Sciatic nerve (tissue), 2 donors: ENCODE results near the gene SNRNP70. TPM values are rescaled to one million over a fixed set of nuclear protein-coding genes. Genes with fewer than 3 reads are reported as not detected.
"Not testable (repeated sequence)": the region's sequence is repeated elsewhere in the genome, so short reads cannot be mapped to it uniquely, and the experiment has no call there.

Experiments
- ATAC-seq: fragments of 200-7000 bp; cut with Tn5 transposase; one replicate; pipeline ENCODE4 v1.9.1; 2020; ENCODE audit warnings: mild to moderate bottlenecking, moderate library complexity
- DNase-seq: peaks from one replicate; pipeline ENCODE4 v3.0.0-alpha.2; 2020; ENCODE audit warnings: low spot score
- intact Hi-C: fragments of 100-400 bp; cut with DNase I; formaldehyde crosslinking; loops from one replicate; pipeline ENCODE4 v1.14.2; 2022
- total RNA-seq: library from RNA; stranded (reverse); fragmentation: NEBNext Ultra II Directional; extraction: Animal tissue kit (Norgen Biotek cat#: 25700); gene quantifications from one replicate; pipeline ENCODE4 v1.2.1, GENCODE V29; 2021
- donor health status: DM: no; HTN: no; CAD: no.
- donor health status: DM: no; HTN: no; CAD: no.

The SNRNP70 gene
- total RNA-seq, 1 donor from 2014 or later: 299 TPM

DNA sequence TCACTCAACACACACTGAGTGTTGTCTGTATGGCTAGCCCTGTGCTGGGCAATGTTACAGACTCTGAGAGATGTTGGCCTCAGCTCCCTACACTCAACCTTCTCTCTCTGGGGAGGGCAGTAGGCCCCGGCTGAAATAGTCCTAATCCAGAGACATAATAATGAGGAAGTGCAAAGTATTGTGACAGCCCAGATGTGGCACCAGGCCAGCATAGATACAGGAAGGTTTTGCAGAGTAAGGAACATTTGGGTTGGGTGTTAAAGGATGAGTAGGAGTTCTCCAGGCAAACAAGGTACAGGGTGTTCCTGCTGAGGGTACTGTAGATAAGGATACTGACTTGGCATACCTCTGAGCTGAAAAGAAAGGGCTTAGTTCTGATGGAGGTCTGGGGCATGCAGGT lies 31.3 kb downstream of the SNRNP70 start:
- DNase-seq (peak; percentile 64), ATAC-seq (no peak)
- intact Hi-C loops: no loop called here

DNA sequence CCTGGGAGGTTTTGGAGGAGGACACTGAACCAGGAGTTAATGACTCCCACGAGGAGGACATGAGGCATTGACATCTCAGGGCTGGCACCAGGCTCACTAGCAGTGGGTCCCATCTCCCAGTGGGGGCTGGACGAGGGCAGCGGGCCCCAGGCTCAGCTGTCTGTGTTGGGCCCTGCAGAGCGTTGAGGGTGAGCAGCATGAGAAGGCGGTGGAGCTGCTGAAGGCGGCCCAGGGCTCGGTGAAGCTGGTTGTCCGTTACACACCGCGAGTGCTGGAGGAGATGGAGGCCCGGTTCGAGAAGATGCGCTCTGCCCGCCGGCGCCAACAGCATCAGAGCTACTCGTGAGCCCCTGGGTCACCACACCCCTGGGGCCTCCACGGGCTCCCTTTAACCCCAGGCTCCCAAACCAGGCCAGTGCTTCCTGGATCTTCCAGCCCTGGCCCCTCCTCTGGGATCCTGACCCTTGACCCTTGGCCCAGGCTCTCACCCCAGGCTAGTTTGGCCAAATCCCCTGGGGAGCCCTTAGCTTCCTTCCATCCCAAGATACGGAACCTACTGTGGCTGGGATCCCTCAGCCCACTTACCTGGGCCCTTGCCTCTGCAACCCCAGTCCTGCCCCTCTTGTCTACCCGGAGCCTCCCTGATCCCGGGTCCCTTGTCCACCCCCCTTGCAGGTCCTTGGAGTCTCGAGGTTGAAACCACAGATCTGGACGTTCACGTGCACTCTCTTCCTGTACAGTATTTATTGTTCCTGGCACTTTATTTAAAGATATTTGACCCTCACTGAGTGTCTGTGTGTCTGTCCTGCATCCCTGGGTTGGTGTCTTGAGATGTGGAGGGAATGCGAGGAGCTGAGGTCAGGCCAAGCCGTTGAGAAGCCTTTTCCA lies 32.7 kb downstream of the SNRNP70 start:
- ATAC-seq (no peak), DNase-seq (peak; percentile 61)
- intact Hi-C loops: no loop called here

DNA sequence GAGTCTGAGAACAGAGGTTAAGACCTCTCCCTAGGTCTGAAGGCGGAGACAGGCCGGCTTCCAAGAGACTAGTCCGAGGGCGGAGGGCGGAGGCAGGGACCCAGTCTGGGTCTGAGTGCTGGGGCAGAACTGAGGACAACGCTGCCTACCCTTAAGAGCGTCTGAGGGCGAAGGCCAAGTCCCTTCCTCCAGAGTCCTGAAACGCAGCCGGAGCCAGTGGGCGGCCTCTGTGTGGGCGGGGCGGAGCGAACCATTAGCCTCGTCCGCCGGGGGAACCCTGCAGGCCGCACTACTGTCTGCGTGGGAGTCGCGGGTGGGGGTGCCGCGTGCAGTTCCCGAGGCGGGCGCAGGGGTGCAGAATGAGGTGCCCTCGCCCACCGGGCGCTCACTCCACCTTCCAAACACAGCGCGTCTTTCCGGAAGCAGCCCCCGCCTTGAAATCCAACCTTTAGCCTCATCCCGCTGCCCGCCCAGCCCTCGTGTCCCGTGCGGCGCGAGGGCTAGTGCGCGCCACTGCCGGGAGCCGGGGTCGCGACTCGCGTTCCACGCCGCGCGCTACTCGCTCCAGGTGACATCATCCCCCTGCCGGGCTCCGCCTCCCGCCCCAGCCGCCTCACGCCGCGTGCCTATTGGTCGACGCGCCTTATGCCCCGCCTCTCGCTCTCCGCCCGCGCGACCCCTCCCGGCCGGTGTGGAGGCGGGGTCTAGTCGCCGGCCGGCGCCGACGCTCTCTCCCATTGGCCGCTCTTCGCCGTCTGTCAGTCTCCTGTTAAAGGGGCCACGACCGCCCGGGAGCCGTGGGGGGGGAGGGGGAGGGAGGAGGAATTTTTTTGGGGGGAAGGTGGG lies 33.5 kb downstream of the SNRNP70 start, which contains the start of gene C19orf73:
Gene C19orf73, minus strand, starts transcription at position 579 of the 846 bp plus-strand sequence. Its CDS starts 121 bp downstream, at position 458.
- intact Hi-C loops: no loop called here
- ATAC-seq: peak; percentile 95
- DNase-seq: peak; percentile 97

DNA sequence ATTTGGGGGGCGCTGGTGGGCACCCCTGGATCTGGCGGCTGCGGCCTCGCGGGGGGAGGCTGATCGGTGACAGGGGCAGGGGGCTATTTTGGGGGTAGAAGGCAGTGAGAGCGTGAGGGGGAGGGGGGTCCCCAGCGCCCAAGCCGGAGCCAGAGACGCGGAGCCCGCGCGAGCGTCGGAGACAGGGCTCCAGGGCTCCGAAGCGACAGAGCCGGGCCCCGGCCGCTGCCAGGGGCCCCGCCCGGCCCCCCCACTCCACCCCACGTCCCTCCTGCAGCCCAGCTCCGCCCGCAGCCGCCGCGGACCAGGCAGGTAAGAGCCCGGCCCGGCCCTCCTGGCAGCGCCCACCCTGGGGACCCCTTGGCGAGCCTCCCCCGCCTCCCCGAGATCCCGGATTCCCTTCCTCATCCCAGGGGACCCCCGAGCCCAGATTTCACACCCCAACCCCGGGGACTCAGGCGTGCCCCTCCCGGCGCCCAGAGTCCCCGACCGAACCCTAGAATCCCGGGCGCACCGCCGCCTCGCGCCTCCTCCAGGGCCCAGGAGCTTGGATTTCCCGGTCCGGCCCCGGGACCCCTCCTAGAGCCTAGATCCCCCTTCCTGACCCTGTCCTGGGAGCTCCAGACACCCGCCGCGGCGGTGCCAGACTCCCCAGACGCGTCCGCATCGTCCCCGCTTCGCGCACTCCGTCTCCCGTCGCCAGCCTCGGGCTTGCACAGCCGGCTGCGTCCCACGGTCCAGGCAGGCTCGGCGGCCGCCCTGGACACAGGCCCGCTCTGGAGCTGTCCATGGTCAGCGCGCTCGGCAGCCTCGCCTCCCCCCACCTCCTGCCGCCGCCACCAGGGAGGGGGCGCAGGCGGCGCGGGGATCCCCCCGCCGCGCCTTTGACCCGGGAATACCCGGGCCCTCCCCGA lies 34.4 kb downstream of the SNRNP70 start, which contains the start of gene PPFIA3:
Gene PPFIA3, plus strand, starts transcription at position 134 of the 914 bp plus-strand sequence. CDS start 8,330 bp downstream, outside the sequence.
- ATAC-seq (peak; percentile 52), DNase-seq (peak; percentile 82)
- intact Hi-C loops: no loop called here

DNA sequence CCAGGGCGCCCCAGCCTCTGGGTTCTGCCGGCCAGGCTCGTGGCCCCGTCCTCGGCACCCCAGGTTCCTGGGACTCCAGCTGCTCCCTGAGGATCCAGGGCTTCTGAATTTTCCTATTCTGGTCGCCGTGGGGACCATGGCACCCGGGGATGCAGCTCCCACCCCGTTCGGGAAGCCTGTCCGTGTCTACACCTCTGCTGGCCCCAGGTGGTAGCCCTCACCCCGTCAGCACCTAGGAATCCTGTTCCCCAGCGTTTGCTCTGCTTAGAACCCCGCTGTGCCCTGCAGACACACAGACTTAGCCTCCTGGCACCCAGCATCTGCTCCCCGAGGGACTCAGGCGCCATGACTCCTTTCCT lies 35.1 kb downstream of the SNRNP70 start:
- DNase-seq: no peak
- no peak for ATAC-seq
- intact Hi-C loops: no loop called here

DNA sequence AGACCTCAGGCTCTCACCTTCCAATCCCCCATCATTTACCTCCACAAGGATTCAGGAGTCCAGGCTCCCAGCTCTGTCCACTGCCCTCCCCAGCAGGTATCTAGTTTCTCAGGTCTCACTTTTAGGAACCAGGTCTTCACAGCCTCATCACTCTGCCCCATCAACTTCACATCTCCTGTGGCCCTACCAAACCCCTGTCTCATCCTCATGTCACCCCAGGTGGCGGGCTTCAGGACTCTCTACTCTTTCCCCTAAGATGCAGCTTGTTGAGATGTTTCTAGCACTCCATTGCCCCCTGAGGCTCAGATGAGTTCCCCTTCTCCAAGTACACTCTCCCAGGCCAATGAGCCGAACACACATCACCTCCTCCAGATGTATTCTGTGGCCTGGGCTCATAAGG lies 35.6 kb downstream of the SNRNP70 start:
- ATAC-seq (no peak), DNase-seq (no peak)
- intact Hi-C loops: no loop called here

DNA sequence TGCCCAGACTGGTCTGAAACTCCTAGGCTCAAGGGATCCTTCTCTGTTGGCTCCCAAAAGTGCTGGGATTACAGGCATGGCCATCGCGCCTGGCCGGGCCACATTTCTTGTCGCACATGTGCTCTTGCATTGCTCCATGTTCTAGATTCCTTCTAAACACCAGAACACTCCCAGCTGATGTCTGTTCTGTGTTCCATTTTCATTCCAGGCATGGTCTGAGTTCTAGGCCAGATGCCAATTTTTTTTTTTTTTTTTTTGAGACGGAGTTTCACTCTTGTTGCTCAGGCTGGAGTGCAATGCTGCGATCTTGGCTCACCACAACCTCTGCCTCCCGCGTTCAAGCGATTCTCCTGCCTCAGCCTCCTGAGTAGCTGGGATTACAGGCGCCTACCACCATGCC lies 36.6 kb downstream of the SNRNP70 start:
- DNase-seq, intact Hi-C loops, ATAC-seq: not testable (repeated sequence)

DNA sequence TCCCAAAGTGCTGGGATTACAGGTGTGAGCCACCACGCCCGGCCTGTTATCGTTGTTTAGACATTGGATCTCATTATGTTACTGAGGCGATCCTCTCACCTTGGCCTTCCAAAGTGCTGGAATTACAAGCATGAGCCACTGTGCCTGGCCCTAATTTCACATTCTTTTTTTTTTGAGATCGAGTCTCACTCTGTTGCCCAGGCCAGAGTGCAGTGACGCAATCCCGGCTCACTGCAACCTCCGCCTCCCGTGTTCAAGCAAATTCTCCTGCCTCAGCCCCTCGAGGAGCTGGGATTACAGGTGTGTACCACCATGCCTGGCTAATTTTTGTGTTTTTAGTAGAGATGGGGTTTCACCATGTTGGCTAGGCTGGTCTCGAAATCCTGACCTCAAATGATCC lies 38.0 kb downstream of the SNRNP70 start:
- DNase-seq, intact Hi-C loops, ATAC-seq: not testable (repeated sequence)

DNA sequence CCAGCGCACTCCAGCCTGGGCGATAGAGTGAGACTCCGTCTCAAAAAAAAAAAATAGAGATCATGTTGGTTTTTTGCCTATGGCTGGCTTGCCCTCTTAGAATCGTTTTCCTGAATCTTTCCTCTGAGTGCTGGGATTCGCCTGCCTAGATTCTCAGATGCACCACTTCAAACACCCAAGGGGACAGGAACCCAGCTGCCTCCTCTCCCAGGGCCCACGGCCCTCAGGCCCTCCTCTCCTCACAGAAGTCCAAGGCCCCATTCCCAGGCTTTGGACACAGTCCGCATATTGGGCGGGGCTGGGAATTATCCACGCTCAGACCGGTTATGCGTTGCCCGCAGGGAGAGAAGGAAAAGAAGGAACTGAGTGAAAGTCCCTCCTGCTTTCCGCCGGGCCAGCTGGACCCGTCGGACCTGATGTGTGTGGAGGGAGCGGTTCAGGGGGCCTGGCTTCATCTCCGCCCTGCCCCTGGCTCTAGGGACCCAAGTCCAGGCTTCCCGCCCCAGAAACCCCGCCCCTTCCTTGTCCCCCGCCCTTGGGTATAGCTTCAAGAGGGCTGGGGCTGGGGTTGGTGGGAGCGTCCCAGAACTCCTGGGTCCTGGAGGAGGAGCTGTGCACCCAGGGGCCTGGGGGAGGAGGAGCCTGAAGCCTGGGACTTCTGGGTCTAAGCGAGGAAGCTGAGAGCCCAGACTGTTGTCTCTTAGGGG lies 39.9 kb downstream of the SNRNP70 start:
- intact Hi-C loops: no loop called here

DNA sequence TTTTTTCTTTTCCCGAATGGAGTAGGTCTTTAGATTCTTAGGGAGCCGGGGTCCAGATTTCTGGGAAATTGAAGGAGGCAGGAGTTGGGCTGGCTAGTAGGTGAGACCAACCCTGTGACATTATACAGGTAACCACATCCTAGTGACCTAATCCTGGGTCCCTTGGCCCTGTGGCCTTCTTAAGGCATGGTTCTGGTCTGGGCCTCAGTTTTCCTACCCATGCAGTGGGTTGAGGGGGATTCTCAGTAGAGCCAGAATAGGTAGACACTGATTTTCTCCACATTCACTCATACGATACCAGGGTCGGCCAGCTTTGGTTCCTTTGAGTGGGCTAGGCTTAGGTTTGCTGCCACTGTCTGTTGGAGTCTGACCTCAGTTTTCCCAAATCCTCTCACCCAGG lies 41.3 kb downstream of the SNRNP70 start:
- ATAC-seq (no peak), DNase-seq (no peak)
- intact Hi-C loops: no loop called here

More for the DNA sequence above, 39.9 kb downstream of the SNRNP70 start:
- no peak for ATAC-seq
- DNase-seq: no peak

DNA sequence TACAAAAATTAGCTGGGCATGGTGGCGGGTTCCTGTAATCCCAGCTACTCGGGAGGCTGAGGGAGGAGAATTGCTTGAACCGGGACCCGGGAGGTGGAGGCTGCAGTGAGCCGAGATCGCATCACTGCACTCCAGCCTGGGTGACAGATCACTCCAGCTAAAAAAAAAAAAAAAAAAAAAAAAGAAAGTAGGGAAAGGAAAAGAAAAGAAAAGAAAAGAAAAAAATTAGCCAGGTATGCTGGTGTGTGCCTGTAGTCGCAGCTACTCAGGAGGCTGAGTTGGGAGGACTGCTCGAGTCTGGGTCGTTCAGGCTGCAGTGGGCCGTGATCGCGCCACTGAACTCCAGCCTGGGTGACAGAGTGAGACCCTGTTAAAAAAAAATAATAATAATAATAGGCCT lies 42.0 kb downstream of the SNRNP70 start:
- ATAC-seq, intact Hi-C loops: not testable (repeated sequence)

DNA sequence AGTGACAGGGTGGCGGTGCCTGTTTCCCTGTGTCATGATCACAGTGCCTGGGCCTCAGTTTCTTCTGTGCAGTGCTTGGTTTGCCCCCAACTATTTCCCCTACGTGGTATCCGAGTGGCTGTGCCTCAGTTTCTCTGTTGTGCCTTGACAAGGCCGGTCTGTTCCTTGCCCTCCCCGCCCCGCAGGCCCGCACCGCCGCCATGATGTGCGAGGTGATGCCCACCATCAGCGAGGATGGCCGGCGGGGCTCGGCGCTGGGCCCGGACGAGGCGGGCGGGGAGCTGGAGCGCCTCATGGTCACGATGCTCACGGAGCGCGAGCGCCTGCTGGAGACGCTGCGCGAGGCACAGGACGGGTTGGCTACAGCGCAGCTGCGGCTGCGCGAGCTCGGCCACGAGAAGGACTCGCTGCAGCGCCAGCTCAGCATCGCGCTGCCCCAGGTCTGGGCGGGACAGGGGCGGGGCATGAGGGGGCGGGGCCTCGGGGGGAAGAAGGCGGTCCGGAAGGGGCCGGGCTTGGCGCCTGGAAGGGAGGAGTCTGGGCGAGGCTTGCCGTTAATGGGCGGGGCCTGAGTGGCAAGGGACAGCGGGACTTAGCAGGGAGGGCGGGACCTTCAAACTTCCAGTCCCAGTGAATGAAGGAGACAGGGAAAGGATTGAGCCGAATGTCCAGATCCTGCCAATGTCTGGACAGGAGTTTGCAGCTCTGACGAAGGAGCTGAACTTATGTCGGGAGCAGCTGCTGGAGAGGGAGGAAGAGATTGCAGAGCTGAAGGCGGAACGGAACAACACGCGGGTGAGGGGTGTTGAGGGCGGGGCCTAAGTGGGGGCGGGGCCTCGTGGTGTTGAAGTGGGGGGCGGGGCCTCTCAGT lies 42.7 kb downstream of the SNRNP70 start:
- peak; percentile 98 for DNase-seq
- intact Hi-C loops: no loop called here
- peak; percentile 98 for ATAC-seq

More for the DNA sequence above, 42.0 kb downstream of the SNRNP70 start:
- not testable (repeated sequence) for DNase-seq

DNA sequence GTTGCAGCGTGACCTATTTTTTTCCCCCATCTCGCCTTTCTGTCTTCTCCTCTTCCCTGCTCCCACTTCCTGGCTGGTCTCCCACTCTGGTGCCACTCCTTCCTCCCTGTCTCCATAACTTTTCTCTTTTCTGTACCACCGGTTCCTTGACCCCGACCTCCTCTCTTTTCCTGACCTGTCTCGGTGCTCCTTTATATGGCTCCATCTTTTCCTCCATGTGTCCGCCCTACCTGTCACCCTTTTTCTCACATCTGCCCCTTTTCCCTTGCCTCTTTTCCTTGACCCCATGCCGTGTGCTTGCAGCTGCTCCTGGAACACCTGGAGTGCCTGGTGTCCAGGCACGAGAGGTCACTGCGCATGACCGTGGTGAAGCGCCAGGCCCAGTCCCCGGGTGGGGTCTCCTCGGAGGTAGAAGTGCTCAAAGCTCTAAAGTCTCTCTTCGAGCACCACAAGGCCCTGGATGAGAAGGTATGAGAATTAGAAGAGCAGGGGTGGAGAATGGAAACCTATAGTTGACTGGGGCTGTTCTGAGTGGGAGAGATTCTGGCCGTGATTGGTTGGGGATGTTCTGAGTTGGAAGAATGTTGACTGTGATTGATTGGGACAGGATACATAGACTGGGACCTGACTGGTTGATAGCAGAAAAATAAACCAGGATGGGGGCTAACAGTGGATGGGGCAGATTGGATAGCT lies 43.4 kb downstream of the SNRNP70 start:
- DNase-seq: no peak
- intact Hi-C loops: no loop called here
- no peak for ATAC-seq

DNA sequence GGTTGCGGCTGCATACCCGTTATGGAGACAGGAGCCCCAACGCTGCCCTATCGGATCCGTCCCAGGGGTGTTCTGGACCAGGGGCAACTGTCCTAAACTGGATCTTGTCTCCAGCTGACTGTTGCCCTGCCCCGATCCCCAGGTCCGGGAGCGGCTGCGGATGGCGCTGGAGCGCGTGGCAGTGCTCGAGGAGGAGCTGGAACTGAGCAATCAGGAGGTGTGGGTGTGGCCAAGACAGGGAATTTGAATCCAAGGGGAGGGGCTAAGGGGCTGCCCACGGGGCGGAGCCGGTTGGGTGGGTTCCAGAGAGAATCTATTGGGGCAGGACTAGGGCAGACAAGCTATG lies 44.0 kb downstream of the SNRNP70 start:
- intact Hi-C loops: no loop called here
- no peak for ATAC-seq
- peak; percentile 62 for DNase-seq

DNA sequence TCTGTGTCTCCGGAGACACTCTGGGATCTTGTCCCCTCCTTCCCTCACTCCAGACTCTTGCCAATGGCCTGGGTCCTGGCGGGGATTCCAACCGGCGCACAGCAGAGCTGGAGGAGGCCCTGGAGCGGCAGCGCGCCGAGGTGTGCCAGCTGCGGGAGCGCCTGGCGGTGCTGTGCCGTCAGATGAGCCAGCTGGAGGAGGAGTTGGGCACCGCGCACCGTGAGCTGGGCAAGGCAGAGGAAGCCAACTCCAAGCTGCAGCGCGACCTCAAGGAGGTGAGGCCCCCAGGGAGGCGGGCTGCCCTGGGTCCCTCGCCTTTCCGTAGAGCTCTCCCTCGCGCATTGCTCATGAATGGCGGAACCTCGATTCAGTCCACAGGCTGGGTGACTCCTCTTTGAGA lies 45.1 kb downstream of the SNRNP70 start:
- ATAC-seq (no peak), DNase-seq (no peak)
- intact Hi-C loops: no loop called here

DNA sequence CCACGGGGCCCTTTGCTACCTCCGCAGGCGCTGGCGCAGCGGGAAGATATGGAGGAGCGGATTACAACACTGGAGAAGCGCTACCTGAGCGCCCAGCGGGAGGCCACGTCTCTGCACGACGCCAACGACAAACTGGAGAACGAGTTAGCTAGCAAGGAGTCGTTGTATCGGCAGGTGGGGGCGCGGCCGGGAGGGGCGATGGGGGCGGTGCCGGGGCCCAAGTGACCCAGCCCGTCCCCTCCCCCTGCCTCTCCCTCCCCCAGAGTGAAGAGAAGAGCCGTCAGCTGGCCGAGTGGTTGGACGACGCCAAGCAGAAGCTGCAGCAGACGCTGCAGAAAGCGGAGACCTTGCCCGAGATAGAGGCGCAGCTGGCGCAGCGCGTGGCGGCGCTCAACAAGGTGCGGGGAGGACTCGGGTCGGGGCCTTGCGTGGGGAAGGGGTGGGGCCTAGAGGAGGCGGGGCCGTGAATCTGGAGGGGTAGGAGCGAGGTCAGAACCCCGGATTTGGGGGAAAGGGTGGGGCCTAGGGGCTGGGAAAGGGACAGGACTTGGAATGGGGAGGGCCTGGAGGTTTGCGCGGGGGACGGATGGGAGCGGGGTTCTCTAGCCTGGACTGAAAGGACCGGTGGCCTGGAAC lies 47.8 kb downstream of the SNRNP70 start:
- ATAC-seq (peak; percentile 20), DNase-seq (peak; percentile 69)
- intact Hi-C loops: no loop called here
